Islet of Langerhans (tissue), 1 donor: Measurements from ENCODE around the gene AK8.
"Not testable (repeated sequence)": the region's sequence is repeated elsewhere in the genome, so short reads cannot be mapped to it uniquely, and the experiment has no call there.

Experiments used
- FAIRE-seq: peaks from one replicate; lab custom pipeline; 2011; peaks lifted over from hg19 to GRCh38; lab: Jason Lieb, UNC

Gene AK8

GRCh38 chr9:132797861-132798659 is 80.0 kb downstream of the AK8 start:
- FAIRE-seq = no peak

GRCh38 chr9:132795511-132796303 is 82.4 kb downstream of the AK8 start:
- no peak for FAIRE-seq

DNA sequence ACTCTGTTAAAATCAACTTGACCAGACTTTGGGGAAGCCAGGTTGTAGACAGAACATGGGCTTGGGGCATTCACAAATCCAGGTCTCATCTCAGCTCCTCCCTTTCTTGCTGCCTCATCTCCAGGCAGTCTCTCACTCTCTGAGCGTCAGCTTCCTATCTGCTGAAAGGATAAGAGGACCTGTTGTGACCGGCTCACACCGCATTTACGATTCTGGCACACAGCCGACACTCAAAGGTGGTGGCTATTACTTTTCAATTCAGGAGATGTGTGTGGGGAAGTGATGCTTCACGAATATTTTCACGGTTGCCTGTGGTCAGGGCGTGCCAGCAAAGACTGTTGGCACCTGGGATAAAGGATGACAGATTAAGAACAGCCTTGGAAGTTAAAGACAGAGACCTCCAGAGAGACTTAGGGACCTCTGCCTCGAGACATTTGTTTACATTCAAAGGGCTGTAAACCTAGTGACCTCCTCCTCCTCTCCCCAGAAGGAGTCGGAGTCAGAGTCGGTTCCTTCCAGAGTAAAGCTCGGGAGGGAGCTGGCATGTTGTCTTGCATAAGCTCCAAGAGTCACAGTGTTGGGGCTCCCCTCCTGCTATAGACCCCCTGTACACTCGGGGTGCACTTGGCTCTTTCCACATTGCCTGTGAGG is 83.2 kb downstream of the AK8 start:
- no peak for FAIRE-seq

GRCh38 chr9:132793606-132794580 is 84.2 kb downstream of the AK8 start:
- no peak for FAIRE-seq

GRCh38 chr9:132792547-132792946 is 85.5 kb downstream of the AK8 start:
- FAIRE-seq = no peak

DNA sequence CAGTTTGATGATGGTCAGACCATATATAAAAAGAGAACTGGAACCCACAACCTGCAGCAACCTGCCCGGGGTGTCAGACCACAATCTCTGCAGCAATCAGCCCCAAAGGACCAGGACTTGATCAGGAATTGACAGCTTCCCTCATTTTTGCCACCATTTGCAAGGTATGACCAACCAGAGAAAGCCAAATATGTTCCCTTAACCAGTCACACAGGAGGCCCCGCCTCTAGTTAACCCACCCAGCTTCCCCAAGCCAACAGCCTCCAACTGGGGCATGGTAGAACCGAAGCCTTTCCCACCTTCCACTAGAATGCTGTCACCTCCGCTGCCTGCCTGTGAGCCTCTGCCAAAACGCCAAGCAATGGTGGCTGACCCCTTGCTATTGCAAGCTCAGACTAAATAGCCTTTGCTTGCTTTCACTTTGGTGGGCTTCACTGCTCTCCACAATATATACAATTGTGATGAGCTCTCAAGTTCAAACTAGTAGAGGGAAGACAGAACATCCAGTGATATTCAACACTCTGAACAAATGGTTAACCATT is 86.3 kb downstream of the AK8 start:
- FAIRE-seq = no peak

- no peak for FAIRE-seq
Observed at GRCh38 chr9:132789719-132790118, 88.4 kb downstream of the AK8 start.

DNA sequence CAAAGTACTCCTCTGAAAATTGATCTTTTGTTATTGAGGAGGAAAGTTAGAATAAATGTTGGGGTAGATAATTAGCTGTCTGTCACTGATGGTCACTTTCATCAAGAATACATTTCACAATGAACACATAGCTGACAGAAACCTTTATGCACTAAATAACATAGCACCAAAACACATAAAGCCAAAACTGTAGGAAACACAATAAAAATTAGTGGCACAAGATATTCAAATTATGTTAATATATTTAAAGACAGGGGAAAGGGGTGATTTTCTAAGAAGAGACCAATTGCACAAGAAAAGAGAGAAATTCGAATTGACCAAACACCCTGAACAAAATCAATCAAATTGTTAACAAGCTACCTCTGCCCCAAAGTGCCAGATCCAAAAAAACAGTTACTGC is 89.7 kb downstream of the AK8 start:
- no peak for FAIRE-seq

- FAIRE-seq = no peak
Observed at GRCh38 chr9:132787748-132788159, 90.3 kb downstream of the AK8 start.

- FAIRE-seq = no peak
Observed at GRCh38 chr9:132784286-132784830, 93.7 kb downstream of the AK8 start.

DNA sequence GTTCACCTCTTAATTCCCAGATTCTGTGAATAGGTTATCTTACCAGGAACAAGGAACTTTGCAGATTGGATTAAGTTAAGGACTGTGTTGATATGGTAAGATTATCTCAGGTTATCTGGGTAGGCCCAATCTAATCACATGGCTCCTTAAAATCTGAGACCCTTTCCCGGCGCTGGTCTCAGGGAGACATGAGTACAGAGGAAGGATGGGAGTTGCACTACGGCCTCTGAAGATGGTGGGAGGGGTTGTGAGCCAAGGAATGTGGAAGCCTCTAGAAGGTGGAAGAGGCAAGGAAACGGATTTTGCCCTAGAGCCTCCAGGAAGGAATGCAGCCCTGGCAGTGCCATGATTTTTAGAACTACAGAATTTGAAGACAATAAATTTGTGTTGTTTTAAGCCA is 95.1 kb downstream of the AK8 start:
- no peak for FAIRE-seq

DNA sequence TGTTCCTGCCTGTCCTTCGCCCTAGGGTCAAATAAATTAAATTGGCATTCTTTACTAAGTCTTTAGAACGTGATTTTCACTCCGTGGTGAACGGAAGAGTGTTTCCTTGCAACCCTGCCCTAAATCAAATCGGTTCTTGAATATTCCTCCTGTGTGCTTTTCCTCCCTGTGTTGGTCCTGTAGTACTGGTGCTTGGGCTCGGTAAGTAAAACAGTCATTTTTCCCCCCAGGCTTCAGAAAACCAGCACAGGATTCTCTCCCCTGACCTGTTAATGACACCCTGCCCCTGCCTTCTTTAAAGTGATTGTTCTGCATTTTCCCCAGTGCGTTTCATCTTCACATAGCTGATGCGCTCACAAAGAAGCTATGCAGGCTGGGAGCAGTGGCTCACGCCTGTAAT is 96.0 kb downstream of the AK8 start:
- no peak for FAIRE-seq

GRCh38 chr9:132780230-132781007 is 97.7 kb downstream of the AK8 start:
- FAIRE-seq = no peak

- FAIRE-seq = no peak
Observed at GRCh38 chr9:132776891-132777290, 101.2 kb downstream of the AK8 start.

GRCh38 chr9:132776268-132776667 is 101.8 kb downstream of the AK8 start:
- no peak for FAIRE-seq

- FAIRE-seq = no peak
Observed at GRCh38 chr9:132775720-132776119, 102.4 kb downstream of the AK8 start.

GRCh38 chr9:132774886-132775285 is 103.2 kb downstream of the AK8 start:
- FAIRE-seq = no peak

DNA sequence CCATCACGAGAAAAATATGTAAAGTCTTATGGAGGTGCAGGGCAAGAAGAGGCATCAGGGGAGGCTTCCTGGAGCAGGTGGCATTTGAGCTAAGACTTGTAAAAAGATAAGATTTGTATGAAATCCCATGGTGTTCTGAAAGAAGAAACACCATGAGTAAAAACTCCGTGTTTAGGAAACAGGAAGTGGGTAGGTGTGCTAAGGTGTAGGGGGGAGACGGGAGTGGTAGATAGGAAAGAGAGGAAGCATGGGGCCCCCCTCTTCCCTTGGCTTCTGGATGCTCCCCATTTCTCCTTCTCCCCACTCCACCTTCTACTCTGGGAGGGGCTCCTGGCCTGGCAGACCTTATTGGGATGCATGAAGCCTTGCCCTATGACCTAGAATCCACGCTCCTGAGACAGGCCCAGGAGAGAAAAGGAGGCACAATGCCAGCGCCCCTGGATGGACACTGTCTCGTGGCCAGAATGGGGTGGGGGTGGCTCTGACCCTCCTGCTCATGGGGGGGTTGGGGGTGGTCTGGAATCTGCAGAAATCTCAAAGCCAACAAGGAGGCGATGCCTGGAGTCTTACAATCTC is 104.2 kb downstream of the AK8 start:
- no peak for FAIRE-seq

GRCh38 chr9:132773093-132773492 is 105.0 kb downstream of the AK8 start:
- no peak for FAIRE-seq

GRCh38 chr9:132771752-132772151 is 106.3 kb downstream of the AK8 start:
- not testable (repeated sequence) for FAIRE-seq
